ENCODE results near the gene CREBBP.

- TF ChIP-seq CTCF (optimal IDR thresholded peaks at IDR 0.05 in 1 of 3, IDR thresholded peaks at IDR 0.05 in 1 of 3, conservative IDR thresholded peaks at IDR 0.05 in 1 of 3; ENCODE audit: extremely low read depth in 1 of 3, insufficient read depth in 2 of 3, low read length in 3 of 3) (no peak), EZH2 (IDR thresholded peaks at IDR 0.05; ENCODE audit: low read length) (no peak)
These were observed 64.2 kb downstream of the CREBBP start for GRCh38 chr16:3816326-3816725.
